IPS-15b (cell line): ENCODE measurements around the gene MYOZ3.

Source experiments
- H3K27me3 ChIP-seq: one replicate; pipeline ENCODE4 v1.6.1; 2013; ENCODE audit warnings: low read length; ENCODE audit not compliant: control insufficient read depth, insufficient read depth
- H3K36me3 ChIP-seq: one replicate; pipeline ENCODE4 v1.6.1; 2013; ENCODE audit warnings: low read length; ENCODE audit not compliant: control insufficient read depth, insufficient read depth
- H3K4me1 ChIP-seq: one replicate; pipeline ENCODE4 v1.6.1; 2013; ENCODE audit warnings: mild to moderate bottlenecking, low read length; ENCODE audit not compliant: control insufficient read depth, insufficient read depth
- H3K4me3 ChIP-seq: one replicate; pipeline ENCODE4 v1.5.1; 2013; ENCODE audit warnings: low read depth, low read length
- H3K9ac ChIP-seq: one replicate; pipeline ENCODE4 v1.6.1; 2013; ENCODE audit warnings: low read depth, mild to moderate bottlenecking, low read length
- H3K9me3 ChIP-seq: one replicate; pipeline ENCODE4 v1.6.1; 2013; ENCODE audit warnings: mild to moderate bottlenecking, low read length; ENCODE audit not compliant: control insufficient read depth, insufficient read depth

MYOZ3 gene

DNA sequence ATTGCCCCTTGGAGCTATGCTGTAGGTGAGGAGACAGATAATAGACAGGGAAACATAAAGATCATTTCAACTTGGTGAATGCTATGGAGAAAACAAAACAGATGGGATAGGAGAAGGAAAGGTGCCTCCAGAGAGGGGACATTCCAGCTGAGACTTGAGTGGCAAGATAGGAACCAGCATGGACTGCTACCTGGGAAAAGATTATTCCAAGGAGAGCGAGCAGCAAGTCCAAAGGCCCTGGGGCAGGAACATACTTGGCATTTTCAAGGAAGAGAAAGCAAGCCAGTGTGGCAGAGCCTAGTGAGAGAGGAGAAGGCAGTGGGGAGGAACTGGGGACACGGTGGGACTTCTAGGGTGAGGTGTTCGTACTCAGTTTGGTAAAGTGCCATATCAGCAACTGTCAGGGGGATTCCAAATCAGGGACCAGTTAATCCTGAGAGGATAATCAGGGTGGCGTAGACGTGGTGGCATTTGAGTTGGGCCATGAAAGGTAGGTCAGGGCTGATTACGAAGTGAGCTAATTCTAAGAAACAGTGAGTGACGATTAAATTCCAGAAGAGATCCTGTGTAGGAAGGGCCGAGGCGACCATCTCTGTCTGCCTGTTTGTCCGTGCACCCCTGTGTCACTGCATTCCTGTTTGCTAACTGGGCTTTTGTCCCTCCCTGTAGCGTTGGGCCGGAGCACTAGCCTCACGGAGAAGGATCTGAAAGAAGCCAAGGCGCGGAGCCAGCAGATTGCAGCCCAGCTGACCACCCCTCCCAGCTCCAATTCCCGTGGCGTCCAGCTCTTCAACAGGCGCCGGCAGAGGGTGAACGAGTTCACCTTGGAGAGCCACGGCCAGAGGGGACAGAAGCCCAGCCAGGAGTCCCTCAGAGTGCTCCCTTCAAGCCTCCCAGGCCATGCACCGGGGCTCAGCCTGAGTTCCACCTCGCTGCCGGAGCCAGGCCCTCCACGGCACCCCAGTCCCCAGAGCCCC is 13.5 kb upstream of the MYOZ3 start:
- H3K4me3 ChIP-seq = no peak overlapping the region
- H3K9me3 ChIP-seq = no peaks in the 10 kb centered on the region
- H3K27me3 ChIP-seq = no peaks in the 10 kb centered on the region
- peaks cover 3% of the 10 kb centered on the region for H3K36me3 ChIP-seq
- peaks cover 3% of the 10 kb centered on the region for H3K4me1 ChIP-seq
- no peak overlapping the region for H3K9ac ChIP-seq

GRCh38 chr5:150648294-150649107 is 12.6 kb upstream of the MYOZ3 start:
- H3K27me3 ChIP-seq = no peaks in the 10 kb centered on the region
- peaks cover 3% of the 10 kb centered on the region for H3K4me1 ChIP-seq
- peaks cover 3% of the 10 kb centered on the region for H3K36me3 ChIP-seq
- no peak overlapping the region for H3K9ac ChIP-seq
- no peak overlapping the region for H3K4me3 ChIP-seq
- H3K9me3 ChIP-seq = no peaks in the 10 kb centered on the region

DNA sequence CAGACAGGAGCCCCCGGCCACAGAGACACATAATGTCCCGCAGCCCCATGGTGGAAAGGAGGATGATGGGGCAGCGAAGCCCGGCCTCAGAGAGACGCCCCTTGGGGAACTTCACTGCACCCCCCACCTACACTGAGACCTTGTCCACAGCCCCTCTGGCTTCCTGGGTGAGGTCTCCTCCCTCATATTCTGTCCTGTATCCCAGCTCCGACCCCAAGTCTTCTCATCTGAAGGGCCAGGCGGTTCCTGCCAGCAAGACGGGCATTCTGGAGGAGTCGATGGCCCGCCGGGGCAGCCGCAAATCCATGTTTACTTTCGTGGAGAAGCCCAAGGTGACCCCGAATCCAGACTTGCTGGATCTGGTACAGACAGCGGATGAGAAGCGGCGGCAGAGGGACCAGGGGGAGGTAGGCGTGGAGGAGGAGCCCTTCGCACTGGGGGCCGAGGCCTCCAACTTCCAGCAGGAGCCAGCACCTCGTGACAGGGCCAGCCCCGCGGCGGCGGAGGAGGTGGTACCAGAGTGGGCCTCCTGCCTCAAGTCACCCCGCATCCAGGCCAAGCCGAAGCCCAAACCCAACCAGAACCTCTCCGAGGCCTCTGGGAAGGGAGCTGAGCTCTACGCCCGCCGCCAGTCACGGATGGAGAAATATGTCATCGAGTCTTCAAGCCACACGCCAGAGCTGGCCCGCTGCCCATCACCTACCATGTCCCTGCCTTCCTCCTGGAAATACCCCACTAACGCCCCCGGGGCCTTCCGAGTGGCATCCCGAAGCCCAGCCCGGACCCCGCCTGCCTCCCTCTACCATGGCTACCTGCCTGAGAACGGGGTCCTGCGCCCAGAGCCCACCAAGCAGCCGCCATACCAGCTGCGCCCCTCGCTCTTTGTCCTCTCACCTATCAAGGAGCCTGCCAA is 11.7 kb upstream of the MYOZ3 start:
- Histone ChIP-seq H3K36me3 (peaks cover 3% of the 10 kb centered on the region), H3K4me1 (peaks cover under 1% of the 10 kb centered on the region), H3K9ac (no peak overlapping the region), H3K4me3 (no peak overlapping the region), H3K27me3 (no peaks in the 10 kb centered on the region), H3K9me3 (no peaks in the 10 kb centered on the region)

- Histone ChIP-seq H3K36me3 (peaks cover 3% of the 10 kb centered on the region), H3K9me3 (no peaks in the 10 kb centered on the region), H3K4me1 (no peaks in the 10 kb centered on the region), H3K4me3 (no peak overlapping the region), H3K9ac (no peak overlapping the region), H3K27me3 (no peaks in the 10 kb centered on the region)
Measured at GRCh38 chr5:150650021-150651006, 10.7 kb upstream of the MYOZ3 start.

- no peaks in the 10 kb centered on the region for H3K4me1 ChIP-seq
- H3K36me3 ChIP-seq = peaks cover 3% of the 10 kb centered on the region
- H3K9ac ChIP-seq = no peak overlapping the region
- H3K9me3 ChIP-seq = no peaks in the 10 kb centered on the region
- H3K27me3 ChIP-seq = no peaks in the 10 kb centered on the region
- H3K4me3 ChIP-seq = no peak overlapping the region
Measured at GRCh38 chr5:150651382-150651781, 9.7 kb upstream of the MYOZ3 start.

DNA sequence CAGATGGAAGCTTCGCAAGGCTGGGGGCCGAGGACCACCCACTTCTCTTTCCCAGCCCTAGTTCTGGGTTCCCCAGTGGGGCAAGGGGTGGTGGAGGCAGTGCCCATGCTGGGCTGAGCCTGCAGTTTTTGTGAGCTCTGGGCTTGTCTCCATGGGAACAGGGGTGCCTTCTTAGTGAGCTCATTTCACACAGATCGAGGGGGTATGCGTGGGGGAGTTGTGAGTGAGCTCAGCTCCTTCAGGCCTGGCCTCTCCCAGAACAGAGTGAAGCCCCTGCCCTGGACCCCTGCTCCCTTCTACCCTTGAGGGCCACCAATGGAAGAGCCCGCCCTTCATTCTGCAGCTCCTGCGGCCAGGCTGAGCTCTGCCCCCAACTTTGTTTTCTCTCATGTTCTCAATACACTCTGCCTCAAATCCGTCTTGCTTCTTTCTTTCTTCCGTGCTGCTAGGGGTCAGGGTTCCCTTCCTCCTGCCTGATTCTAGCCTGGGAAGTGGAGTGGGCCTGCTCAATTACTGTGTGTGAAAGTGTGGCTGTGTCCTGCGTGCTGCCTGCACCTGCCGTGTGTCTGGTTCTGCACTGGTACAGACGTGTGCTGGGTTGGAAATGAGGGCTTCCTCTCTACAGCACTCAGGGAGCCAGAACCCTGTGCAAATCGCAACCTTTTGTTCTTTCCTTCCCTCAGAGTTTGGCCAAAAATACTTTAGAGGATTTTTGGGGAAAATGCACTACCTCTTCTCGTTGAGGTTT is 9.0 kb upstream of the MYOZ3 start:
- Histone ChIP-seq H3K27me3 (peaks cover under 1% of the 10 kb centered on the region), H3K36me3 (peaks cover 3% of the 10 kb centered on the region), H3K9me3 (no peaks in the 10 kb centered on the region), H3K4me1 (no peaks in the 10 kb centered on the region), H3K9ac (no peak overlapping the region), H3K4me3 (no peak overlapping the region)

- Histone ChIP-seq H3K9ac (no peak overlapping the region), H3K27me3 (peaks cover 8% of the 10 kb centered on the region), H3K4me1 (no peaks in the 10 kb centered on the region), H3K4me3 (no peak overlapping the region), H3K36me3 (peaks cover 3% of the 10 kb centered on the region), H3K9me3 (no peaks in the 10 kb centered on the region)
Measured at GRCh38 chr5:150653145-150653761, 7.8 kb upstream of the MYOZ3 start.

- H3K27me3 ChIP-seq = peaks cover 8% of the 10 kb centered on the region
- H3K9me3 ChIP-seq = no peaks in the 10 kb centered on the region
- H3K9ac ChIP-seq = no peak overlapping the region
- no peaks in the 10 kb centered on the region for H3K36me3 ChIP-seq
- no peaks in the 10 kb centered on the region for H3K4me1 ChIP-seq
- no peak overlapping the region for H3K4me3 ChIP-seq
Measured at GRCh38 chr5:150653762-150654556, 7.1 kb upstream of the MYOZ3 start.

- H3K36me3 ChIP-seq = no peaks in the 10 kb centered on the region
- H3K27me3 ChIP-seq = peaks cover 10% of the 10 kb centered on the region
- H3K9ac ChIP-seq = no peak overlapping the region
- no peaks in the 10 kb centered on the region for H3K9me3 ChIP-seq
- H3K4me1 ChIP-seq = peaks cover 3% of the 10 kb centered on the region
- H3K4me3 ChIP-seq = no peak overlapping the region
Measured at GRCh38 chr5:150655221-150655620, 5.8 kb upstream of the MYOZ3 start.
